Fibroblast of skin of right biceps (primary cell): ENCODE data around the gene RTKN.
A peak's percentile ranks its signal among the peaks of the same experiment; 100 is the strongest.
"Not testable (repeated sequence)": the region's sequence is repeated elsewhere in the genome, so short reads cannot be mapped to it uniquely, and the experiment has no call there.

Experiments
- DNase-seq: peaks from one replicate; pipeline ENCODE4 v3.0.0-alpha.2; 2013

RTKN gene

GRCh38 chr2:74441690-74442482 is at the start of gene RTKN:
Gene RTKN, minus strand, starts transcription at chr2:74441937. Its CDS starts 121 bp downstream, at chr2:74441816.
- DNase-seq, result no peak

- DNase-seq, result no peak
Measured at GRCh38 chr2:74489906-74490305, 48.2 kb upstream of the RTKN start.

- DNase-seq, result no peak
Measured at GRCh38 chr2:74488643-74489481, 47.1 kb upstream of the RTKN start.

GRCh38 chr2:74486141-74486540 is 44.4 kb upstream of the RTKN start:
- DNase-seq, result no peak

- DNase-seq, result not testable (repeated sequence)
Measured at GRCh38 chr2:74483675-74484164, 42.0 kb upstream of the RTKN start.

- DNase-seq, result peak; percentile 95
Measured at GRCh38 chr2:74482801-74483674, 41.3 kb upstream of the RTKN start, which contains the start of the genes CCDC142 and TTC31. Gene CCDC142, minus strand, starts transcription at chr2:74482998. Its CDS starts 161 bp downstream, at chr2:74482837. Gene TTC31, plus strand, starts transcription at chr2:74483081. Its CDS starts 15 bp downstream, at chr2:74483096.

- no peak for DNase-seq
Measured at GRCh38 chr2:74481961-74482800, 40.4 kb upstream of the RTKN start.

GRCh38 chr2:74481431-74481830 is 39.7 kb upstream of the RTKN start:
- DNase-seq, result no peak

GRCh38 chr2:74474899-74475298 is 33.2 kb upstream of the RTKN start:
- no peak for DNase-seq

- DNase-seq, result no peak
Measured at GRCh38 chr2:74474481-74474880, 32.7 kb upstream of the RTKN start.

- DNase-seq, result no peak
Measured at GRCh38 chr2:74472945-74473258, 31.2 kb upstream of the RTKN start.

- DNase-seq, result peak; percentile 95
Measured at GRCh38 chr2:74472086-74472944, 30.6 kb upstream of the RTKN start, which contains the start of gene MRPL53. Gene MRPL53, minus strand, starts transcription at chr2:74472680. Its CDS starts 20 bp downstream, at chr2:74472660.

GRCh38 chr2:74471332-74472065 is 29.8 kb upstream of the RTKN start:
- no peak for DNase-seq

- DNase-seq, result not testable (repeated sequence)
Measured at GRCh38 chr2:74470742-74471141, 29.0 kb upstream of the RTKN start.

GRCh38 chr2:74464406-74464805 is 22.7 kb upstream of the RTKN start:
- DNase-seq, result no peak

- no peak for DNase-seq
Measured at GRCh38 chr2:74462786-74463105, 21.0 kb upstream of the RTKN start.

- DNase-seq, result no peak
Measured at GRCh38 chr2:74462054-74462785, 20.5 kb upstream of the RTKN start.

GRCh38 chr2:74461187-74462053 is 19.7 kb upstream of the RTKN start:
- DNase-seq, result no peak
